Measurements from ENCODE around the gene FMNL1. TPM values are rescaled to one million over a fixed set of nuclear protein-coding genes. Genes with fewer than 3 reads are reported as not detected.
"Not testable (repeated sequence)": the region's sequence is repeated elsewhere in the genome, so short reads cannot be mapped to it uniquely, and the experiment has no call there.

The FMNL1 gene
- total RNA-seq, 1 donor from 2014 or later, result 1.8 TPM

GRCh38 chr17:45197108-45197507 lies 24.6 kb upstream of the FMNL1 start:
- H3K27me3 Mint-ChIP-seq (ENCODE audit: low read depth), result no peaks in the 10 kb centered on the region
- no peak for TF ChIP-seq CTCF (IDR thresholded peaks at IDR 0.05)
- peaks cover 10% of the 10 kb centered on the region for H3K4me1 Mint-ChIP-seq (ENCODE audit: low read depth)
- no peaks in the 10 kb centered on the region for H3K36me3 Mint-ChIP-seq (ENCODE audit: low read depth)
- no peak overlapping the region for H3K27ac Mint-ChIP-seq (ENCODE audit: unreplicated experiment)
- no peak for DNase-seq (ENCODE audit: low spot score)
- no peak overlapping the region for H3K4me3 Mint-ChIP-seq (ENCODE audit: unreplicated experiment)
- no peaks in the 10 kb centered on the region for H3K9me3 Mint-ChIP-seq (ENCODE audit: low read depth)

GRCh38 chr17:45197555-45198334 lies 23.9 kb upstream of the FMNL1 start:
- peak; percentile 92 for DNase-seq (ENCODE audit: low spot score)
- Mint-ChIP-seq H3K4me3 (ENCODE audit: unreplicated experiment) (peak overlapping the region; percentile 31), H3K4me1 (ENCODE audit: low read depth) (peaks cover 10% of the 10 kb centered on the region), H3K9me3 (ENCODE audit: low read depth) (no peaks in the 10 kb centered on the region), H3K36me3 (ENCODE audit: low read depth) (no peaks in the 10 kb centered on the region), H3K27ac (ENCODE audit: unreplicated experiment) (peak overlapping the region; percentile 41), H3K27me3 (ENCODE audit: low read depth) (no peaks in the 10 kb centered on the region)
- peak; percentile 99 for TF ChIP-seq CTCF (IDR thresholded peaks at IDR 0.05)

GRCh38 chr17:45200701-45201100 lies 21.0 kb upstream of the FMNL1 start:
- no peak for DNase-seq (ENCODE audit: low spot score)
- no peak overlapping the region for H3K4me3 Mint-ChIP-seq (ENCODE audit: unreplicated experiment)
- H3K4me1 Mint-ChIP-seq (ENCODE audit: low read depth), result peaks cover 10% of the 10 kb centered on the region
- TF ChIP-seq CTCF (IDR thresholded peaks at IDR 0.05), result no peak
- no peaks in the 10 kb centered on the region for H3K9me3 Mint-ChIP-seq (ENCODE audit: low read depth)
- H3K27me3 Mint-ChIP-seq (ENCODE audit: low read depth), result no peaks in the 10 kb centered on the region
- no peaks in the 10 kb centered on the region for H3K36me3 Mint-ChIP-seq (ENCODE audit: low read depth)
- no peak overlapping the region for H3K27ac Mint-ChIP-seq (ENCODE audit: unreplicated experiment)

GRCh38 chr17:45201457-45201856 lies 20.2 kb upstream of the FMNL1 start:
- H3K36me3 Mint-ChIP-seq (ENCODE audit: low read depth), result no peaks in the 10 kb centered on the region
- no peaks in the 10 kb centered on the region for H3K9me3 Mint-ChIP-seq (ENCODE audit: low read depth)
- H3K27ac Mint-ChIP-seq (ENCODE audit: unreplicated experiment), result no peak overlapping the region
- no peak for TF ChIP-seq CTCF (IDR thresholded peaks at IDR 0.05)
- no peak for DNase-seq (ENCODE audit: low spot score)
- H3K4me1 Mint-ChIP-seq (ENCODE audit: low read depth), result peaks cover 10% of the 10 kb centered on the region
- no peak overlapping the region for H3K4me3 Mint-ChIP-seq (ENCODE audit: unreplicated experiment)
- H3K27me3 Mint-ChIP-seq (ENCODE audit: low read depth), result no peaks in the 10 kb centered on the region

- not testable (repeated sequence) for H3K9me3 Mint-ChIP-seq (ENCODE audit: low read depth); H3K36me3 Mint-ChIP-seq (ENCODE audit: low read depth); H3K4me3 Mint-ChIP-seq (ENCODE audit: unreplicated experiment); H3K27ac Mint-ChIP-seq (ENCODE audit: unreplicated experiment); H3K4me1 Mint-ChIP-seq (ENCODE audit: low read depth); H3K27me3 Mint-ChIP-seq (ENCODE audit: low read depth); DNase-seq (ENCODE audit: low spot score)
These were observed 19.8 kb upstream of the FMNL1 start for GRCh38 chr17:45201880-45202279.
